NCI-H2227 treated with DMSO at 0.1 percent for 48 hours (cell line): ENCODE measurements around the gene MYLK4.

ENCODE experiments used
- DNase-seq: peaks from one replicate; lab custom pipeline; 2025; lab: John Stamatoyannopoulos, UW

MYLK4 gene

GRCh38 chr6:2658788-2659187 is 91.9 kb downstream of the MYLK4 start:
- no peak for DNase-seq

DNA sequence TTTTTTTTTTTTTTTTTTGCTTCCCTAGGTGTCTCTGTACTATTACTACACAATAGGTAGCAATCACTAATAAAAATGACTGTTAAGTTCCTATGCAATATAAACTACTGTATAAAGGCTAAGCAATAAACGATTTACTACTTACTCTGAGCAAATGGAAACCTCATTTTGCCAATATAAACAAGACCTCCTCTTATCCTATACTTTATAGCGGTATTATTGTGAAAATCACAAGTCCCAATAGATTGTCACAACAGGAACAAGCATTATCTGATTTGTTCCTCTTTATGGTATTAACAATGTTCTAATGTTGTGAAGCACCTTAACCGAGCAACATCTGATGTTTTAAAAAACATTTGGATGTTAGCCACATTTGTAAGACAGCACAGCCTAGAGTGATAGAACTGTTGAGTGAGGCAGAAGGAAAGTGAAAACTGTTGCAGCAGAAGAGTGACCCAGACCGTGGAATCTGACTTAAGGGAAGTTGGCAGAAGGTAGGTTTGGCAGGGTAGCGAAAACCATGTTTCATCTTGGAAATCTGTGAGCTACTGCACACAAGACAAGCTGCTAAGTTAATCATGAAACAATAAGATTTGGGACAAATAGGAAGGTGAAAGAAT is 94.2 kb downstream of the MYLK4 start:
- DNase-seq: no peak

DNA sequence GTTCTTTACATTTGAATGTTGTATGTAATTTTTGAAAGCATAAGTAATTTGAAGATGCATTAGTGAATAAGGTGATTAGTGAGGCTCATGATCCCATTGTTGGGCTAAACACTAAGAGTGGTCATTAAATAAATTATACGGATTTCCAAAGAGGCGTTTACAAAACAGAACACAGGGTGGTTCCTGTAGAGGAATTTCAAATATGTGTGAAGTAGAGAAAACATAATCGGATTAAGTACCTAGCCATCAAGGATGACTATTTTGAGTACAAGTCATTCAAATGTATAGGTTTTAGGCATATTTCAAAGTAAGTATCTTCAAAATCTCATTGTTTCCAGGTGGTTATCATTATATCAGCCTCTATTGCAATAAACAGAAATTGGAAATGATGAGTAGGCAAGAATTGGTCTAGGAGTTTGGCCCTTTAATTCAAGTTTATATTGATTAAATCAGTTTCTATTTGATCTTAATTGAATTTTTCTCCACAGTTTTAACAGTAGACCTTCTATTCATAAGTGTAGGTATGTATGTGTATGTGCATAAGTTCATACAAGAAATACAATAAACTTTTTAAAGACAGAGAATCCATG is 94.8 kb downstream of the MYLK4 start:
- no peak for DNase-seq

- no peak for DNase-seq
Measured at GRCh38 chr6:2653369-2654032, 97.2 kb downstream of the MYLK4 start.

DNA sequence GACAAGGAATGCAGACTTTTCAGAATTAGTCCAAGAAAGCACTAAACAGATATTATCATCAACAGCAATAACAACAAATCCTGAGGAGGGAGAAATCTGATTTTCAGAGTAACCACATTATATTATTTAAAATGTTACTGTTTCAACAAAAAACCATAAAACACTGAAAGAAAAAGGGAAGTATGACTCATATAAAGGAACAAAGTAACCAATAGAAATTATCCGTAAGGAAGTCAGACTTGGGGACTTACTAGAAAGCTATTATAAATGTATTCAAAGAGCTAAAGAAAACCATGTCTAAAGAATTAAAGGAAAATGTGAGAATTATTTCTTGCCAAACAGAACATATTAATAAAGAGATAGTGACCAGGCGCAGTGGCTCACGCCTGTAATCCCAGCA is 98.1 kb downstream of the MYLK4 start:
- DNase-seq: no peak

GRCh38 chr6:2651961-2652360 is 98.8 kb downstream of the MYLK4 start:
- DNase-seq: no peak

DNA sequence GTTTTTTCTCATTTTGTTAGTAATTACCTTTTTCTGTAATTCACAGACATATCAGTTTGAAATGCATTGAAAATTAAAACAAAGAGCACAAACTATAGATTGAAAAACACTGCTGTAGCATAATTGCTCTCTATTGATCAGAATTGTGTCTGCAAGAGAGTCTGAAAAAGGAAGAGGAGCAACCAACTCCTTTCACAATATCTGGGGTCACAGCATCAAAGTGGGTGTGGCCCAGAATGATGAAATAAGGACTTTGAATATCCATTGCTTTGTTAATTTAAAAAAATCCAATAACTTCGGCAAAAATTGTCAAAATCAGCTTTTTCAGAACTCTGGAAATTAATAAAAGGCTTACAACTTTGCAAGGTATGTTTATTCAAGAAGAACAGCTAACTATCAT is 99.2 kb downstream of the MYLK4 start:
- DNase-seq: no peak

GRCh38 chr6:2646346-2646745 is 104.4 kb downstream of the MYLK4 start:
- no peak for DNase-seq

DNA sequence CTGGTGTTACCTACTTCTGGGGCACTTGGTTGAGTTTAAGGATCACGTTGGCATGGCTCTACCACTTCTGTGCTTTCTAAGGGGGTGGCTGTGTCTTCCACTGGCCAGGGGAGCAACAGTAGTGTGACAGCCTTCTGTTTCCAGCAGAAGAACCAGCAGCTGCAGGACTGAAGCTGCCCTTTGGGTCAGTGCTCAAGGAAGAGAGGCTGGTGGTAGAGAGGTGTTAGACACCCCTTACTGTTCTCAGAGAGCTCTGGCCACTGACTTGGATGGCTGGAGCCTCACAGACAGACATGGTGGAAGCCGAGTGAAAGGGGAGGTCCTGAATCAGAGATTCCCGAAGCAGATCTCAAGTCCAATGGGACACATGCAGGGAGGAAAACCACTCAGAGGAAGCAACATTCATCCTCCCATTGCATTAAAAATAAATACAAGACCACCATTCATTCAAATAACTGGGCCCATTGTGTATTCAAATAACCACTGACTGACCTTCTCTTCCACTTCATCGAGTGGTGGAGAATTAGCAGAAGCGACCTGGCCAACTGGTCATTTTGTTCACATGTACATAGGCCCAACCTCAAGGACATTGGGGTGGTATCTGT is 106.7 kb downstream of the MYLK4 start:
- DNase-seq: no peak

GRCh38 chr6:2643130-2643529 is 107.6 kb downstream of the MYLK4 start:
- DNase-seq: no peak

GRCh38 chr6:2641044-2641725 is 109.5 kb downstream of the MYLK4 start:
- no peak for DNase-seq

DNA sequence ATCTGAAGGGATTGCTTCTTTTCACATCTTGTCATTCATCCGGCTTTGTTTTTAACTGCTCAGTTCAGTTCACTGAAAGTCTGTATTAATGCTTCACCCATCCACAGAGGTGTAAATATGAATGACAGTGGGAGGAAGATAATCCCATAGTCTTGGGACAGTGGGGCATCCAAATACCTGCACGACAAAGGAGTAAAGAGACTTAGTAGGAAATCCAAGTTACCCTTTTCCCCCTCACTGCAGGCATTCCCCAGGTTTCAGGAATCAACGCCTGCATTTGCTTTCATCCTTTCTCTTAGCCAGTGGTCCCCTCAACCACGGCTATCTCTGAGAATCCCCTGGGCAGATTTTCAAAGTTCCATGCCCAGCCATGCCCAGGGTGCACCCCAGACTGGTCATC is 110.2 kb downstream of the MYLK4 start:
- DNase-seq: no peak

DNA sequence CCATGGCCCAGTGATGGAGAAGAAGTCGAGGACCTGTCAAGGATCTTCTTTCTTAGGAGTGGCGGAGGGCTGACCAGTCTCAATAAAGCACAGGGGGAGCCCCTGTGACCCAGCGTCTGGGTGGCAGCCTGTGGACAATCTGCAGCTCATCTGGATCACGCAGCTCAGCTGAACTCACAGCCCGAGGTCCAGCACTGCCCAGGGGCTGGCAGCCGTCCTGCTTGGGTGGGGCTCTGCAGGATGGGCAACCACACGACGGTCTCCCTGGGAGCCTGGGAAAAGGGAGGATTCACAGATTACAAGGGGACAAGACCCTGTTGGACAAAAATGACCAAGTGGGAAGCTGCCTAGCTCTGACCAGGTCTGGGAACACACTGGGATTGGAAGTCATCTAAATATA is 110.8 kb downstream of the MYLK4 start:
- no peak for DNase-seq

GRCh38 chr6:2639167-2639566 is 111.6 kb downstream of the MYLK4 start:
- no peak for DNase-seq

- no peak for DNase-seq
Measured at GRCh38 chr6:2636672-2637071, 114.0 kb downstream of the MYLK4 start.

DNA sequence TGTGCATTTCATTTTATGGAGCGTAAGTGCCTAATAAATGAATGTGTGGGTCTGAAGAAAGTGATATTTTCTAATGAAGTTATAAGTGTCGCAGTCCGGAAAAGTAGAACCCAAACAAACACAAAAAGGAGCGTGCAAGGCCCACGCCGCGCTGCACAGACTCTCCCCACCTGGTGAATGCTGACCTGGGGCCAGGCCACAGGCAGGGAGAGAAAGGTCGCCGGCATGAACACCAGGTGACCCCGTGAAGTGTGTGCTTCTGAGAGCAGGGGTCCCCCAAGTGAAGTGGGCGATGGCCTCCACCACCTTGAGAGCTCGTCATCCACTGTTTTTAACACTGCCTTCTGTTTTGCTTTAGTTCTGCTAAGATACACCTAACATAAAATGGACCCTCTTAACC is 114.8 kb downstream of the MYLK4 start:
- DNase-seq: no peak

DNA sequence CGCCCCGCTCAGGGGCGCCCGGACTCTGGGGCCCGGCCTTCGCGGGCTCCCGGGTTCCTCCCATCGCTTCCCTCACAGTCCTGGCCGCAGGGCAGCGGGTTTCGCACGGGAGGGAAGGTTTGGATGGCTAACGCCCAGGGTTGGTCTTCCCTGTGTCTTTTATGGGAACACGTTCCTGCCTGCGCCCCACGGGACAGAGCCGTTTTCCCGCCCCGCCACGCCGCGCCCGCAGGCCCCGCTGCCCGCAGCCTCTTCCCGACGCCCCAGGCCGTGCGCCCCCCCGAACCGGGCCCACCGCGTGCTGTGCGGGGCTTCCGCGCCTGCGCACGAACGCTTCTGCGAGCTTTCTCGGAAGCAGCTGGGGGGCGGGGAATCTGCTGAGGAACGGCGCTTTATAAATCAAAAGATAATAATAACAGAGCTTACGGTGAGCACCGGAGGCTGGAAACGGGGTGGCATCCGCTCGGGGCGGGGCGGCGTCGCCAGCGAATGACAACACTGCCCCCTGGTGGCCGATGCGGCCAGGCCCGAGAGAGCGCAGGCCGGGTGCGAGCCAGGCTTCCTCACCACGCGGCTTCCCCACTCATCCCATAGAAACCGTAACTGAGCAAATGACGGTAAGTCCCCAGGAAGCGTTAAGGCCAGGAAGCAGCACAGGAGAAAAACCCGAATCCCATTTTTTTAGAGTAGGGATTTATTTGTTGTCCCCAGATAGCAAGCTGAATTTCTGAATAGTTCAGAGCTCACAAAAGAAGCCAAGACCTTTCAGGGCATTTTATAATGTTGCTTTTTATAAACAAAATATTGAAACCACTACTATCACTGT is 116.4 kb downstream of the MYLK4 start:
- peak; percentile 85 for DNase-seq

GRCh38 chr6:2633736-2634135 is 117.0 kb downstream of the MYLK4 start:
- DNase-seq: no peak

DNA sequence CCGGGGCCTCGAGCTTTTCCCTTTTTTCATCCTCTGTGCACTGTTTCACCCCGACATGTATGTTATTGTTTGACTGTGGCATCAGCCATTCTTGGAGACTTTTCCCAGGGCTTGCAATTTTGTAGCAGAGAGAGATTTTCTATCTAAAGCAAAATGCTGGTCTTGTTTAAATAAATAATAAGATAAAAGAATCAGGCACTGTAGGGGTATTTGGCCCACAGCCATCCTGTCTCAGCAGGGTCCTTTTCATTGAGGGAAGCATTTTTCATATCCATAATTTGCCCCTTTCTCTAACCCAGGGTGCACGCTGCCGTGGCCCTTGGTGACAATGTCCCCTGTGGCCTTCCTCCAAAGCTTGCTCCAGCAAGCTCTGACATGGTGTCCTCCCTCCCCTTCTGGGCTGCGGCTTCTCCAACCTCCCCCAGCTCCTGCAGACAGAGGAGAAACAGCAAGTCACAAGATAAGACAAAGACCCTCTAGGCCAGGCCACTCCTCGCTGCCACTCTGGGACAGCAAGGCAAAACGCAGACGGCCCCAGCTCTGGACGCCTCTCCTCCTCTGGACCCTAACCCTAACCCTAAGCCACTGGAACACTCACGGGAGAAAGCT is 117.6 kb downstream of the MYLK4 start:
- no peak for DNase-seq

DNA sequence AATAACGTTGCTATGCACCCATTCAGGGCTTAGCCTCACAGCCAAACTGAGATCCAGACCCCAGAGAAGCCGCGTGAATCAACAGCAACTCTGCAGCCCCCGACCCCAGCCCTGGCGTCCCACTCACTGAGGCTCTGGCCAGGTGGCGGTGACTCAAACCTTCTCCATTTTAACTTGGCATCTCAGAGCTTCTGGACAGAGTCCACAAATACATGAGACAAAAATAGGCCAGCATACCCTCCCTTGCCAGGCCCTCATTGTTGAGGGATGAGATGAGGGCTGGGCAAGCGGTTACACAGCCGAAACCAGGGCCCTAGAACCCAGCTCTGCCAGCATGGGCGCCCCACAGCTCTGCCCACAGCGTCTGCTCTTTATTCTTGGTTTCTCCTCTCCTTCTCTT is 118.4 kb downstream of the MYLK4 start:
- no peak for DNase-seq

- no peak for DNase-seq
Measured at GRCh38 chr6:2630891-2631571, 119.7 kb downstream of the MYLK4 start.
